Measurements from ENCODE around the gene OR10A5.

The OR10A5 gene

DNA sequence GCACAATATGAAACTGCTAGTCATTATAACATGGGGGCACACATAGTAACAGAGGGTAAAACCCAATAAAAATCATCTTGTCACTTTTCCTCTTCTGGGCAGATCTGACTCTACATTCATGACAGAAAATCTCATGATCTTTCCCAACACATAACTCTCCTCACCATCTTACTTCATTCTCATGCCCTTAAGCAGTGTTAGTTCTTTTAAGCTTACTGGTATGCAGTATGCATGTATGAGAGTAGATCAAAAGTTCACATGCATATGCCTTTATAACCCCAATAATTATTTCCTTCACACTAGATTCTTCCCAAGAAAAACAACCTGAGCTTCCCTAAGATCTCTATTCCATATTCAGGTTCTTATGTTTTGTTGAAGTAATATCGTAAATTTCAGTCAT, 25.8 kb downstream of the OR10A5 start:
- no peak for TF ChIP-seq TAF1 (IDR thresholded peaks at IDR 0.05; ENCODE audit: borderline replicate concordance, insufficient read depth, low read length)
- TF ChIP-seq, protein P1, sequence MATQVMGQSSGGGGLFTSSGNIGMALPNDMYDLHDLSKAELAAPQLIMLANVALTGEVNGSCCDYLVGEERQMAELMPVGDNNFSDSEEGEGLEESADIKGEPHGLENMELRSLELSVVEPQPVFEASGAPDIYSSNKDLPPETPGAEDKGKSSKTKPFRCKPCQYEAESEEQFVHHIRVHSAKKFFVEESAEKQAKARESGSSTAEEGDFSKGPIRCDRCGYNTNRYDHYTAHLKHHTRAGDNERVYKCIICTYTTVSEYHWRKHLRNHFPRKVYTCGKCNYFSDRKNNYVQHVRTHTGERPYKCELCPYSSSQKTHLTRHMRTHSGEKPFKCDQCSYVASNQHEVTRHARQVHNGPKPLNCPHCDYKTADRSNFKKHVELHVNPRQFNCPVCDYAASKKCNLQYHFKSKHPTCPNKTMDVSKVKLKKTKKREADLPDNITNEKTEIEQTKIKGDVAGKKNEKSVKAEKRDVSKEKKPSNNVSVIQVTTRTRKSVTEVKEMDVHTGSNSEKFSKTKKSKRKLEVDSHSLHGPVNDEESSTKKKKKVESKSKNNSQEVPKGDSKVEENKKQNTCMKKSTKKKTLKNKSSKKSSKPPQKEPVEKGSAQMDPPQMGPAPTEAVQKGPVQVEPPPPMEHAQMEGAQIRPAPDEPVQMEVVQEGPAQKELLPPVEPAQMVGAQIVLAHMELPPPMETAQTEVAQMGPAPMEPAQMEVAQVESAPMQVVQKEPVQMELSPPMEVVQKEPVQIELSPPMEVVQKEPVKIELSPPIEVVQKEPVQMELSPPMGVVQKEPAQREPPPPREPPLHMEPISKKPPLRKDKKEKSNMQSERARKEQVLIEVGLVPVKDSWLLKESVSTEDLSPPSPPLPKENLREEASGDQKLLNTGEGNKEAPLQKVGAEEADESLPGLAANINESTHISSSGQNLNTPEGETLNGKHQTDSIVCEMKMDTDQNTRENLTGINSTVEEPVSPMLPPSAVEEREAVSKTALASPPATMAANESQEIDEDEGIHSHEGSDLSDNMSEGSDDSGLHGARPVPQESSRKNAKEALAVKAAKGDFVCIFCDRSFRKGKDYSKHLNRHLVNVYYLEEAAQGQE (IDR thresholded peaks at IDR 0.05; ENCODE audit: insufficient read depth in 1 of 2, low read depth in 2 of 2, low read length in 2 of 2) = no peak
- no peak for TF ChIP-seq FOXP2 (optimal IDR thresholded peaks at IDR 0.05; ENCODE audit: borderline replicate concordance, extremely low read depth, extremely low read length, insufficient read depth)
- TF ChIP-seq SIN3A (IDR thresholded peaks at IDR 0.05; ENCODE audit: borderline replicate concordance, insufficient read depth, low read length) = no peak
- no peak for TF ChIP-seq POLR2AphosphoS5 (IDR thresholded peaks at IDR 0.05; ENCODE audit: low read depth, low read length)

DNA sequence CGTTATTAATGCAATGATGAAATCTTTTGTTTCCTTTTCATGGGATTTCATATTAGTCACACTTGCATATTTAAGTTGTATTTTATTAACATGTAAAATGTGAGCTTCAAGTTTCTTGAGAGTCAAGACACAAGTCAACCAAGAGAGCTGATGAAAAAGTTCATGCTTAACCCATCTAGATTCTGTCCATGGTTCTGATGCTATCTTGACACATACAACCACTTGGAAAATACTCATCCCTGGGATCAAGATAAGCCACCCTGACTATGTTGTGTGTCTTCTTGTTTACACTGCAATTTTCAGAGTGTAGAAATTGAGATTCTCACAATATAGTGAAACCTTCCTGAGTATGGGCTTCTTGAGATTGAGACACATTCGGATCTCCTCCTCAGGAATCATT, 30.3 kb downstream of the OR10A5 start:
- TF ChIP-seq, protein P1 (IDR thresholded peaks at IDR 0.05; ENCODE audit: insufficient read depth in 1 of 2, low read depth in 2 of 2, low read length in 2 of 2) = peak in 1 of 2 experiments; percentile 76; a peak in 2 of 4 replicates
- no peak for TF ChIP-seq TAF1 (IDR thresholded peaks at IDR 0.05; ENCODE audit: borderline replicate concordance, insufficient read depth, low read length)

DNA sequence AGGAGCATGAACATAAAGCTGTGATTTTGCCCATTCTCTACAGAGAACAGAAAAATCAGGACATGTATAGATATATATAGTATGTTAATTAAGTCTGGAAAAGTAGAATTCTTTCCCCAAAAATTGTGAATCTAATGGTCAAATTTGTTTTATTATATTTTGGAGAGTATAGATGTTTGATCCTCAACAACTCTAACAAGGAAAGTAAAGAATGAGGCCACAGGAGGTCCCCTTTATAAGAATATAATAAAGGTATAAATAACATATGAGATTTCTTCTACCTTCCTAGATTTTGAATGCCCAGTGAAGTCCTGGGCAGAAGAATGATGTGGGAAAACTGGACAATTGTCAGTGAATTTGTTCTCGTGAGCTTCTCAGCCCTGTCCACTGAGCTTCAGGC, 30.8 kb downstream of the OR10A5 start, which contains the start of gene OR10A4:
Gene OR10A4, plus strand, starts transcription at position 301 of the 400 bp plus-strand sequence. Its CDS starts 23 bp downstream, at position 324.
- TF ChIP-seq, protein P1 (IDR thresholded peaks at IDR 0.05; ENCODE audit: insufficient read depth in 1 of 2, low read depth in 2 of 2, low read length in 2 of 2) = no peak
- no peak for TF ChIP-seq TAF1 (IDR thresholded peaks at IDR 0.05; ENCODE audit: borderline replicate concordance, insufficient read depth, low read length)
- no peak for TF ChIP-seq SIN3A (IDR thresholded peaks at IDR 0.05; ENCODE audit: borderline replicate concordance, insufficient read depth, low read length)
- TF ChIP-seq FOXP2 (optimal IDR thresholded peaks at IDR 0.05; ENCODE audit: borderline replicate concordance, extremely low read depth, extremely low read length, insufficient read depth) = no peak
- TF ChIP-seq POLR2AphosphoS5 (IDR thresholded peaks at IDR 0.05; ENCODE audit: low read depth, low read length) = no peak

DNA sequence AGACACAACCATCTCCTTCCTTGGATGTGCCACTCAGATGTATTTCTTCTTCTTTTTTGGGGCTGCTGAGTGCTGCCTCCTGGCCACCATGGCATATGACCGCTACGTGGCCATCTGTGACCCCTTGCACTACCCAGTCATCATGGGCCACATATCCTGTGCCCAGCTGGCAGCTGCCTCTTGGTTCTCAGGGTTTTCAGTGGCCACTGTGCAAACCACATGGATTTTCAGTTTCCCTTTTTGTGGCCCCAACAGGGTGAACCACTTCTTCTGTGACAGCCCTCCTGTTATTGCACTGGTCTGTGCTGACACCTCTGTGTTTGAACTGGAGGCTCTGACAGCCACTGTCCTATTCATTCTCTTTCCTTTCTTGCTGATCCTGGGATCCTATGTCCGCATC, 31.4 kb downstream of the OR10A5 start:
- TF ChIP-seq SIN3A (IDR thresholded peaks at IDR 0.05; ENCODE audit: borderline replicate concordance, insufficient read depth, low read length) (no peak), TAF1 (IDR thresholded peaks at IDR 0.05; ENCODE audit: borderline replicate concordance, insufficient read depth, low read length) (no peak), POLR2AphosphoS5 (IDR thresholded peaks at IDR 0.05; ENCODE audit: low read depth, low read length) (no peak), FOXP2 (optimal IDR thresholded peaks at IDR 0.05; ENCODE audit: borderline replicate concordance, extremely low read depth, extremely low read length, insufficient read depth) (no peak)
- TF ChIP-seq, protein P1 (IDR thresholded peaks at IDR 0.05; ENCODE audit: insufficient read depth in 1 of 2, low read depth in 2 of 2, low read length in 2 of 2) = no peak

DNA sequence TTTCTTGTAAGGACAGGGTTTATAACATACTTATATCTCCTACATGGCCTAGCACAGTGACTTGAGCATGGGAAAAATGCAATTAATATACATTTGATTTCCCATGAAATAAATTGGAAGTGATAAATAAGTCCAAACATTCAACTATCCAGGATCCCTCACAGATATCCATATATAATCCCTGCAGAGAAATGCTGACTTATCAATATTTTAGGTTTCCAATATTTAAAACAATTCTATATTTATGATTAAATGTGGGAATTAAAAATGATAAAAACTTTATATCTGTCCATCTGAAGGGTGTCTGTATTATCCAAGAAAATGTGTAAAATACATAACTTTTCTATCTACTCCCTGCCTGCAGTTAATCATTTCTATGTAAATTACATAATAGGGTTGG, 37.3 kb downstream of the OR10A5 start:
- no peak for TF ChIP-seq POLR2AphosphoS5 (IDR thresholded peaks at IDR 0.05; ENCODE audit: low read depth, low read length)
- TF ChIP-seq SIN3A (IDR thresholded peaks at IDR 0.05; ENCODE audit: borderline replicate concordance, insufficient read depth, low read length) = no peak
- no peak for TF ChIP-seq FOXP2 (optimal IDR thresholded peaks at IDR 0.05; ENCODE audit: borderline replicate concordance, extremely low read depth, extremely low read length, insufficient read depth)
- TF ChIP-seq, protein P1 (IDR thresholded peaks at IDR 0.05; ENCODE audit: insufficient read depth in 1 of 2, low read depth in 2 of 2, low read length in 2 of 2) = no peak
- TF ChIP-seq TAF1 (IDR thresholded peaks at IDR 0.05; ENCODE audit: borderline replicate concordance, insufficient read depth, low read length) = no peak

All from PFSK-1 (cell line).